Mesendoderm (in vitro differentiated cells): ENCODE data around the gene EDA.
A peak's percentile ranks its signal among the peaks of the same experiment; 100 is the strongest.

Source experiments
- DNase-seq: peaks from one replicate; pipeline ENCODE4 v3.0.0; 2013
- H2AK5ac ChIP-seq: 2 replicates; pipeline ENCODE4 v1.6.1; 2013; ENCODE audit warnings: low read length, inconsistent platforms
- H2BK120ac ChIP-seq: 2 replicates; pipeline ENCODE4 v1.6.1; 2013; ENCODE audit warnings: low read depth, mild to moderate bottlenecking, low read length, moderate library complexity, mixed read lengths
- H2BK15ac ChIP-seq: replicated peaks from 2 replicates; pipeline ENCODE4 v1.6.1; 2013; ENCODE audit warnings: low read depth, mild to moderate bottlenecking, moderate library complexity
- H2BK5ac ChIP-seq: 2 replicates; pipeline ENCODE4 v1.6.1; 2013; ENCODE audit warnings: low read length, inconsistent platforms
- H3K18ac ChIP-seq: 2 replicates; pipeline ENCODE4 v1.6.1; 2013; ENCODE audit warnings: mild to moderate bottlenecking, low read length, mixed read lengths
- H3K23ac ChIP-seq: one replicate; pipeline ENCODE4 v1.6.1; 2013; ENCODE audit warnings: low read length
- H3K27ac ChIP-seq: 2 replicates; pipeline ENCODE4 v1.5.1; 2013; ENCODE audit warnings: low read depth, mild to moderate bottlenecking, inconsistent platforms, low read length, moderate library complexity
- H3K27me3 ChIP-seq: 2 replicates; pipeline ENCODE4 v1.6.1; 2013; ENCODE audit warnings: low read length, control low read depth, mild to moderate bottlenecking, inconsistent platforms; ENCODE audit not compliant: insufficient read depth, poor library complexity
- H3K36me3 ChIP-seq: 2 replicates; pipeline ENCODE4 v1.6.1; 2013; ENCODE audit warnings: low read length, inconsistent platforms; ENCODE audit not compliant: control insufficient read depth, insufficient read depth
- H3K4ac ChIP-seq: one replicate; pipeline ENCODE4 v1.6.1; 2013; ENCODE audit warnings: low read depth, mild to moderate bottlenecking, low read length, moderate library complexity
- H3K4me1 ChIP-seq: 2 replicates; pipeline ENCODE4 v1.6.1; 2013; ENCODE audit warnings: low read depth, low read length, inconsistent platforms; ENCODE audit not compliant: control insufficient read depth
- H3K4me2 ChIP-seq: 2 replicates; pipeline ENCODE4 v1.6.1; 2013; ENCODE audit warnings: low read length
- H3K4me3 ChIP-seq: 2 replicates; pipeline ENCODE4 v1.5.1; 2013; ENCODE audit warnings: mild to moderate bottlenecking, low read length
- H3K56ac ChIP-seq: one replicate; pipeline ENCODE4 v1.6.1; 2013; ENCODE audit warnings: low read length
- H3K79me1 ChIP-seq: 2 replicates; pipeline ENCODE4 v1.6.1; 2013; ENCODE audit warnings: low read length, inconsistent platforms
- H3K79me2 ChIP-seq: 2 replicates; pipeline ENCODE4 v1.6.1; 2013; ENCODE audit warnings: mild to moderate bottlenecking, low read length; ENCODE audit not compliant: control insufficient read depth, insufficient read depth
- H3K9ac ChIP-seq: 2 replicates; pipeline ENCODE4 v1.6.1; 2013; ENCODE audit warnings: low read length, inconsistent platforms
- H4K5ac ChIP-seq: one replicate; pipeline ENCODE4 v1.6.1; 2013; ENCODE audit warnings: low read length
- H4K8ac ChIP-seq: one replicate; pipeline ENCODE4 v1.6.1; 2013; ENCODE audit warnings: low read depth, mild to moderate bottlenecking, control low read depth, low read length, moderate library complexity
- WGBS: extraction: QIAGEN DNeasy Blood & Tissue Kit; methylation state at CpG from one replicate; pipeline ENCODE4 v1.1.7; 2013; ENCODE audit warnings: low lambda C conversion rate, missing lambda C conversion rate; ENCODE audit not compliant: insufficient coverage; ENCODE audit errors: extremely low coverage; 5-methylcytosine and 5-hydroxymethylcytosine counted together

The EDA gene

GRCh38 chrX:70026851-70027200, 410.9 kb downstream of the EDA start:
- 100% methylated on average over 1 of the region's 4 CpGs for WGBS
- Histone ChIP-seq H3K56ac (peak overlapping the region; percentile 3), H3K79me2 (no peaks in the 10 kb centered on the region), H3K4me3 (no peak overlapping the region), H4K5ac (no peak overlapping the region), H3K27ac (no peak overlapping the region), H4K8ac (no peak overlapping the region), H3K36me3 (no peaks in the 10 kb centered on the region), H2BK15ac (no peak overlapping the region), H3K79me1 (no peaks in the 10 kb centered on the region), H2BK5ac (no peak overlapping the region), H3K4ac (no peak overlapping the region), H3K9ac (no peak overlapping the region), H3K27me3 (no peaks in the 10 kb centered on the region), H3K4me1 (peaks cover 2% of the 10 kb centered on the region), H3K23ac (no peak overlapping the region), H3K4me2 (no peak overlapping the region), H2BK120ac (no peak overlapping the region), H3K18ac (no peak overlapping the region), H2AK5ac (no peak overlapping the region)
- no peak for DNase-seq

DNA sequence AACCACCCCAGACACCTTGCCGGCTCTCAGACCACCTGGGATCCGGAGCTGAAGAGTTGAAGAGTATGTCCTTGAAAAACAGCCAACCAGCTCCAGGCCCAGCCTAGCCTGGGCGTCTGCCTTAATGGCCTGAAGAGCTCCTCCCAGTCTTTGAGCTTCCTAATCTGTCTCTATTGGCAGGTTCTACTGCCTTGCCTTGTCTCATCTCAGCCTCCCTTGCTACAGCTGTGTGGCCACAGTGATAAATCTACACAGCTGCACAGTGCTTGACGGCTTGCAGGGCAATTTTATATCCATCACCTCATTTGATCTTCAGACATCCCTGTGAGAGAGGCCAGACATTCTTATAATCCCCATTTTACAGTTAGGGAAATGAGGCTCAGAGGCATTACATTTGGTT, 413.9 kb downstream of the EDA start:
- H4K5ac ChIP-seq = no peak overlapping the region
- H2BK15ac ChIP-seq = no peak overlapping the region
- H3K79me1 ChIP-seq = no peaks in the 10 kb centered on the region
- no peak overlapping the region for H2AK5ac ChIP-seq
- no peak overlapping the region for H3K4me2 ChIP-seq
- no peak overlapping the region for H2BK5ac ChIP-seq
- H4K8ac ChIP-seq = no peak overlapping the region
- no peak overlapping the region for H3K4me3 ChIP-seq
- peak; percentile 38 for DNase-seq
- no peak overlapping the region for H3K9ac ChIP-seq
- H3K23ac ChIP-seq = no peak overlapping the region
- no peaks in the 10 kb centered on the region for H3K79me2 ChIP-seq
- no peak overlapping the region for H3K56ac ChIP-seq
- H2BK120ac ChIP-seq = no peak overlapping the region
- H3K27ac ChIP-seq = no peak overlapping the region
- H3K18ac ChIP-seq = peak overlapping the region; percentile 18
- no peaks in the 10 kb centered on the region for H3K36me3 ChIP-seq
- no peak overlapping the region for H3K4ac ChIP-seq
- WGBS = no CpG with 5 or more reads among the region's 4 CpGs
- H3K27me3 ChIP-seq = no peaks in the 10 kb centered on the region
- peaks cover 2% of the 10 kb centered on the region for H3K4me1 ChIP-seq

DNA sequence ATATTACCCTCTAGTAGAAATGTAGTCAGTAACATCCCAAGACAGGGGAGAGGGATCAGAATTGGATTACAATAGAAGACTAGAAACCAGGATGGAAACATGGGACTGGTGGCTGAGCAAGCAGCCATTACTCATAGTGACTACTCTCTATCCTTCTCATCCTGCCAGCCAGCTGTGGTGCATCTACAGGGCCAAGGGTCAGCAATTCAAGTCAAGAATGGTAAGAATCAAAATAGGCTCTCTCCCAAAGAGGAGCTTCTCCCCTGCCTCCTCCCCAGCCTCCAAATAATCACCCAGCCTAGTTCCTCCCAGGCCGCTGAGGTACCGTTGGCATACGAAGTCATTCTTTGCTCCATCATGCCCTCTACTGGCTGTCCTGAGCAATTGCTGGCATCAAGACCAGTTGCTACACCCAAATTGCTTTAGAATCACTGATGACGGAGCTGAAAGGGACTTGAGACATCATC, 414.4 kb downstream of the EDA start:
- no peak overlapping the region for H4K8ac ChIP-seq
- no CpG with 5 or more reads among the region's 4 CpGs for WGBS
- H3K79me2 ChIP-seq = no peaks in the 10 kb centered on the region
- H3K9ac ChIP-seq = no peak overlapping the region
- no peak overlapping the region for H3K56ac ChIP-seq
- no peak overlapping the region for H3K18ac ChIP-seq
- H3K4me3 ChIP-seq = no peak overlapping the region
- no peak overlapping the region for H3K4ac ChIP-seq
- no peaks in the 10 kb centered on the region for H3K27me3 ChIP-seq
- no peak overlapping the region for H3K27ac ChIP-seq
- H2BK15ac ChIP-seq = no peak overlapping the region
- no peak overlapping the region for H2AK5ac ChIP-seq
- H3K4me1 ChIP-seq = peaks cover 2% of the 10 kb centered on the region
- no peak overlapping the region for H2BK5ac ChIP-seq
- no peaks in the 10 kb centered on the region for H3K36me3 ChIP-seq
- H3K23ac ChIP-seq = no peak overlapping the region
- no peak overlapping the region for H4K5ac ChIP-seq
- no peaks in the 10 kb centered on the region for H3K79me1 ChIP-seq
- H3K4me2 ChIP-seq = no peak overlapping the region
- H2BK120ac ChIP-seq = no peak overlapping the region
- DNase-seq = peak; percentile 74

DNA sequence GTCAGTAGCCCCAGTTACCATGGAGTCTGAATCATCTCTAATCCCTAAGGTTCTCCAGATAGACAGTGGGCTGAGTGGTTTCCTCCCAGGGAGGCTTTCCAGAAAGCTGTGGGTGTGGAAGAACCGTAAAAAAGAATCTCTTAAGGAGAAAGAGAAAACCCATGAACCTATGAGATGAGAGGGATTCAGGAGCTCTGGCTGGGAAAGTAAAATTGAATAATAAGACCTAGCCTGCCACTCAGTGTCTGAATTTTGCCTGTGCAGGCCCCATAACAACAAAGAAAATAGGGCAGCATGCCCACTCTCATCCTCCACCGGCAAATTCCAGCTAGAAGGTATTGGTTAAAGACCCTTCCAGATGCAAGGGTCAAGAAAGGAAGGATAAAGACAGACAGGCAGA, 416.9 kb downstream of the EDA start:
- Histone ChIP-seq H3K79me2 (no peaks in the 10 kb centered on the region), H3K4me2 (no peak overlapping the region), H2BK120ac (no peak overlapping the region), H3K27ac (no peak overlapping the region), H2AK5ac (no peak overlapping the region), H3K4me3 (no peak overlapping the region), H3K18ac (no peak overlapping the region), H3K9ac (no peak overlapping the region), H3K23ac (no peak overlapping the region), H4K8ac (no peak overlapping the region), H3K27me3 (no peaks in the 10 kb centered on the region), H3K56ac (no peak overlapping the region), H4K5ac (no peak overlapping the region), H3K4ac (no peak overlapping the region), H3K4me1 (peaks cover 2% of the 10 kb centered on the region), H3K36me3 (no peaks in the 10 kb centered on the region), H2BK15ac (no peak overlapping the region), H3K79me1 (no peaks in the 10 kb centered on the region), H2BK5ac (no peak overlapping the region)
- WGBS = no CpG with 5 or more reads among the region's 2 CpGs
- DNase-seq = no peak

GRCh38 chrX:70033348-70034051, 417.6 kb downstream of the EDA start:
- H3K56ac ChIP-seq = no peak overlapping the region
- no peaks in the 10 kb centered on the region for H3K27me3 ChIP-seq
- WGBS = no CpG with 5 or more reads among the region's 10 CpGs
- H3K9ac ChIP-seq = no peak overlapping the region
- no peaks in the 10 kb centered on the region for H3K36me3 ChIP-seq
- H3K79me2 ChIP-seq = no peaks in the 10 kb centered on the region
- H2AK5ac ChIP-seq = no peak overlapping the region
- no peak overlapping the region for H3K4ac ChIP-seq
- no peak overlapping the region for H2BK120ac ChIP-seq
- H2BK15ac ChIP-seq = no peak overlapping the region
- no peak overlapping the region for H2BK5ac ChIP-seq
- H4K8ac ChIP-seq = no peak overlapping the region
- H3K27ac ChIP-seq = no peak overlapping the region
- H4K5ac ChIP-seq = no peak overlapping the region
- H3K4me2 ChIP-seq = no peak overlapping the region
- DNase-seq = peak; percentile 62
- no peak overlapping the region for H3K18ac ChIP-seq
- no peak overlapping the region for H3K23ac ChIP-seq
- H3K4me1 ChIP-seq = peaks cover 2% of the 10 kb centered on the region
- no peak overlapping the region for H3K4me3 ChIP-seq
- H3K79me1 ChIP-seq = no peaks in the 10 kb centered on the region

DNA sequence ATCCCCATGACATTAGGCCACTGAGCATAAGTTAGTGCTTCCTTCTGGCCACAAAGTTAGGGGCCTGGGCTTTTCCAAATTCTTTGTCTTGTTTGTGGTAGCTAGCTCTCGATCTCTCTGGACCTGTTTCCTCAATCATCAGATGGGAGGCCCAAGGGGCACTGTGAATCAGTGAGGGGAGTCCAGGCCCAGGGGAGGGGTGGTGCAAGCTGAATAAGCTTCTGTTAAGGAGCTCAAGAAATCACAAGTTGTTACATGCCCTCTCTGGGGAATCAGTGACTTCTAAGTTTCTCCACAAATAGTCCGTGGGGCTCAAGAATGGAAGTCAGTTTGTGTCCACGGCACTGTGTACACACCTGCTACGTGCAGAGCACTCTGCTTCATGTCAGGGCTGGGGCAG, 418.7 kb downstream of the EDA start:
- no peaks in the 10 kb centered on the region for H3K36me3 ChIP-seq
- H3K27me3 ChIP-seq = no peaks in the 10 kb centered on the region
- no peak overlapping the region for H4K5ac ChIP-seq
- H2BK120ac ChIP-seq = no peak overlapping the region
- H3K4ac ChIP-seq = no peak overlapping the region
- H2BK5ac ChIP-seq = no peak overlapping the region
- H3K79me2 ChIP-seq = no peaks in the 10 kb centered on the region
- no peak overlapping the region for H3K27ac ChIP-seq
- no CpG with 5 or more reads among the region's 4 CpGs for WGBS
- peaks cover 2% of the 10 kb centered on the region for H3K4me1 ChIP-seq
- H3K23ac ChIP-seq = no peak overlapping the region
- no peak overlapping the region for H3K56ac ChIP-seq
- H3K4me2 ChIP-seq = no peak overlapping the region
- no peak overlapping the region for H2AK5ac ChIP-seq
- H3K18ac ChIP-seq = no peak overlapping the region
- H3K9ac ChIP-seq = no peak overlapping the region
- no peaks in the 10 kb centered on the region for H3K79me1 ChIP-seq
- DNase-seq = no peak
- no peak overlapping the region for H2BK15ac ChIP-seq
- no peak overlapping the region for H3K4me3 ChIP-seq
- H4K8ac ChIP-seq = no peak overlapping the region
